Measurements from ENCODE around the gene NPAS3. TPM values are rescaled to one million over a fixed set of nuclear protein-coding genes. Genes with fewer than 3 reads are reported as not detected.

Gene NPAS3
- total RNA-seq, 2 experiments from 2014 or later, result not detected

DNA sequence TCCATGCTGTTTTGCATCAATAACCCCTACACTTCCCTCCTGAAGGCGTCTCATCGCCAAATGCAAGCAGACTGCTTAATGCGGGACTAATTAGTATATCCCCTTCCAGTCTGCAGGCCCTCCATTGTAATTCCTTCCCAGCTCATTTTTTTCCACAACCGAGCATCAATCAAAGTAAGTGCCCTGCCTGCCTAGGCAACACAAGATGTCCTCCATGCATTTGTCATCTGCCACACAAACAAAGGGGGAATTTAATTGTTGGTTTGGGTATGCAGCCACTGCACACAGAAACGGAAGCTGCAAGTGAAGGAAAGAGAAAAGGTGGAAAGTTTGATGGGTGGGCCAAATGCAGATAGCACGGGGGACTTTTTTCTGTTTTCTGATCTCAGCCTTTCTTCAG, 844.2 kb downstream of the NPAS3 start:
- CTCF ChIA-PET, result interaction anchor here (0.8 kb wide), 1 partner anchor 10 kb away, joined by 3 read pairs; no protein-coding TSS in a partner anchor
- H3K27me3 Mint-ChIP-seq (ENCODE audit: low read depth), result peaks cover 15% of the 10 kb centered on the region
- intact Hi-C loops (cut with micrococcal nuclease), result no loop called here
- H3K9me3 Mint-ChIP-seq, result no peaks in the 10 kb centered on the region
- no peak overlapping the region for H3K27ac Mint-ChIP-seq
- H3K36me3 Mint-ChIP-seq (ENCODE audit: low read depth), result no peaks in the 10 kb centered on the region
- no peak overlapping the region for H3K4me3 Mint-ChIP-seq
- DNase-seq, result no peak
- no peaks in the 10 kb centered on the region for H3K4me1 Mint-ChIP-seq (ENCODE audit: low read depth)

DNA sequence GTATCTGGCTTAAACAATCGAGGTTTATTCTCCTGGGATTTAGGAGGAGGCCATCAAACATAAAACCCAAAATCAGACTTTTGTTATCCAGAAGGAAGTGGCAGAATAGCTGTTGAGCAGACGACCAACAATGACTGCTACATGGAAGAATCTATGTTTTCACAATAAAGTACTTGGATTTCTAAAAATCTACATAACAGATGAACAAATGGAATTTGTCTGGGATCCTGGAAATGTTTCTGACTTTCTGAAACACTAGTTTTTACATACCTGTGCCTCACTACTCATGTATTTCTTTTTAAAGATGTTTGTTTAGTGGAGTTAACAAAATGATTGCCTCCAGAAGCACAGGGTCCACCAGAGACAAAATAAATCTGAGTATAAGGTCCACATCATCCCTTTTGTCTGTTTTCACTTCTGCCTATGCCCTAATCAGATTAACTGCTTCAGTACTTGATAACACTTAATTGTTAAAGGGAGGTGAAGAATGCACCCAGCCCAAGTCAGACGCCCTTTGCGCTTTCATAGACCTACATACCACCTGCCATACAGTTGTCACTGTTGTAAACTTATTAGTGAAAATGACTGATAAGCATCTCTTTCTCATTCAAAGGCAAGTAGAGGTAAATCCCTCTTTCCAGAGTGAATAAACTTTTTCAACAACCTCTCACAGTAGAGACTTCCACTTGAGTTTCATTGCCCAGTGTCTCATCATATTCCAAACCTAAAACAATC, 847.6 kb downstream of the NPAS3 start:
- Mint-ChIP-seq H3K36me3 (ENCODE audit: low read depth) (no peaks in the 10 kb centered on the region), H3K9me3 (no peaks in the 10 kb centered on the region), H3K27ac (no peak overlapping the region), H3K4me1 (ENCODE audit: low read depth) (no peaks in the 10 kb centered on the region), H3K27me3 (ENCODE audit: low read depth) (peaks cover 11% of the 10 kb centered on the region), H3K4me3 (no peak overlapping the region)
- no peak for DNase-seq
- CTCF ChIA-PET, result no interaction called here
- intact Hi-C loops (cut with micrococcal nuclease), result no loop called here

GRCh38 chr14:33788161-33788560, 849.5 kb downstream of the NPAS3 start:
- intact Hi-C loops (cut with micrococcal nuclease), result no loop called here
- no peak for DNase-seq
- Mint-ChIP-seq H3K4me1 (ENCODE audit: low read depth) (peaks cover 8% of the 10 kb centered on the region), H3K4me3 (no peak overlapping the region), H3K36me3 (ENCODE audit: low read depth) (no peaks in the 10 kb centered on the region), H3K27me3 (ENCODE audit: low read depth) (peaks cover 21% of the 10 kb centered on the region), H3K9me3 (no peaks in the 10 kb centered on the region), H3K27ac (no peak overlapping the region)
- CTCF ChIA-PET, result no interaction called here

- intact Hi-C loops (cut with micrococcal nuclease), result no loop called here
These were observed 852.3 kb downstream of the NPAS3 start for GRCh38 chr14:33790996-33791395.

GRCh38 chr14:33792009-33792719, 853.5 kb downstream of the NPAS3 start:
- H3K4me3 Mint-ChIP-seq, result no peak overlapping the region
- no peaks in the 10 kb centered on the region for H3K9me3 Mint-ChIP-seq
- H3K36me3 Mint-ChIP-seq (ENCODE audit: low read depth), result no peaks in the 10 kb centered on the region
- intact Hi-C loops (cut with micrococcal nuclease), result loop anchor here (1.0 to 2.0 kb wide), 4 partner anchors 317 to 1216 kb away; no protein-coding TSS in a partner anchor
- CTCF ChIA-PET, result interaction anchor here (0.5 to 2.1 kb wide), 32 partner anchors 8 to 1232 kb away, joined by 3 to 13 read pairs (median 3); no protein-coding TSS in a partner anchor
- peaks cover 20% of the 10 kb centered on the region for H3K27me3 Mint-ChIP-seq (ENCODE audit: low read depth)
- peaks cover 8% of the 10 kb centered on the region for H3K4me1 Mint-ChIP-seq (ENCODE audit: low read depth)
- DNase-seq, result no peak
- H3K27ac Mint-ChIP-seq, result no peak overlapping the region

More at GRCh38 chr14:33790996-33791395, 852.3 kb downstream of the NPAS3 start:
- H3K27me3 Mint-ChIP-seq (ENCODE audit: low read depth), result peaks cover 20% of the 10 kb centered on the region
- H3K27ac Mint-ChIP-seq, result no peak overlapping the region
- H3K4me1 Mint-ChIP-seq (ENCODE audit: low read depth), result peaks cover 8% of the 10 kb centered on the region
- no peaks in the 10 kb centered on the region for H3K36me3 Mint-ChIP-seq (ENCODE audit: low read depth)
- H3K9me3 Mint-ChIP-seq, result no peaks in the 10 kb centered on the region
- H3K4me3 Mint-ChIP-seq, result no peak overlapping the region
- CTCF ChIA-PET, result interaction anchor here (0.6 kb wide), 2 partner anchors 434 to 1081 kb away, joined by 3 read pairs; no protein-coding TSS in a partner anchor
- no peak for DNase-seq

- Mint-ChIP-seq H3K36me3 (ENCODE audit: low read depth) (no peaks in the 10 kb centered on the region), H3K4me3 (no peak overlapping the region), H3K9me3 (no peaks in the 10 kb centered on the region), H3K27me3 (ENCODE audit: low read depth) (peaks cover 20% of the 10 kb centered on the region), H3K4me1 (ENCODE audit: low read depth) (peaks cover 8% of the 10 kb centered on the region), H3K27ac (no peak overlapping the region)
- CTCF ChIA-PET, result interaction anchor here (0.5 to 2.1 kb wide), 36 partner anchors 9 to 1482 kb away, joined by 3 to 13 read pairs (median 3); no protein-coding TSS in a partner anchor
- intact Hi-C loops (cut with micrococcal nuclease), result loop anchor here (1.0 to 2.0 kb wide), 4 partner anchors 318 to 1217 kb away; no protein-coding TSS in a partner anchor
- DNase-seq, result peak; percentile 80
These were observed 854.2 kb downstream of the NPAS3 start for GRCh38 chr14:33792720-33793368.

DNA sequence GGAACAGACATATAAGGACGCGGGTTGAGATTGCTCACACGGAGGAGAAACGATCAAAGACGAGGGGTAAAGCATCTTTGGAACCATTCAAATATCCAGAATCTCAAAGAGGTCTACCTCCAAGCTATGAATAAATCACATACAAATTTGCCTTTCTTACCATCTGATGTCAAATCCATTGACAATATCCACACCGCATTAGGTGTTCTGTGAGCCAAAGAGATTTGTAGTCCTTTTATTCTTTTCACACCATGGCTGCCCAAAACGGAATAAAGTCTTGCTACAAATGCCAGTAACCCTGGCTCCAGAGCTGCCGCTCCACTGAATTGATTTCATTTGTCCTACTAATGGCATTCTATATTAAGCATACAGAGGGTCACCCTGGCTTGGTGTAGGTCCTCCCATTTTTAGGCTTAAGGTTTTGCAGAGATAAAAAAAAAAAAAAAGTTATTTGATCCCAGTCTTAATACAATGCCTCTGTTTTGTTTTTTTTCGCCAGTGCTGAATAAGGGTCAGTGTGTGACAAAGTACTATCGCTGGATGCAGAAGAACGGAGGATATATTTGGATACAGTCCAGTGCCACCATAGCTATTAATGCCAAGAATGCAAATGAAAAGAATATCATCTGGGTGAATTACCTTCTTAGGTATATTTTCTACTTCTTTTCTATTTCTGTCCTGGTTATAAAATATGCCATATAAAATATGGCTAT, 854.9 kb downstream of the NPAS3 start:
- peaks cover 20% of the 10 kb centered on the region for H3K27me3 Mint-ChIP-seq (ENCODE audit: low read depth)
- no peak overlapping the region for H3K4me3 Mint-ChIP-seq
- intact Hi-C loops (cut with micrococcal nuclease), result loop anchor here (2.0 kb wide), 1 partner anchor 507 kb away; no protein-coding TSS in a partner anchor
- no peaks in the 10 kb centered on the region for H3K9me3 Mint-ChIP-seq
- H3K4me1 Mint-ChIP-seq (ENCODE audit: low read depth), result peaks cover 8% of the 10 kb centered on the region
- H3K27ac Mint-ChIP-seq, result no peak overlapping the region
- H3K36me3 Mint-ChIP-seq (ENCODE audit: low read depth), result no peaks in the 10 kb centered on the region
- DNase-seq, result no peak
- CTCF ChIA-PET, result interaction anchor here (0.5 to 2.1 kb wide), 26 partner anchors 9 to 1226 kb away, joined by 3 to 13 read pairs (median 3); no protein-coding TSS in a partner anchor

DNA sequence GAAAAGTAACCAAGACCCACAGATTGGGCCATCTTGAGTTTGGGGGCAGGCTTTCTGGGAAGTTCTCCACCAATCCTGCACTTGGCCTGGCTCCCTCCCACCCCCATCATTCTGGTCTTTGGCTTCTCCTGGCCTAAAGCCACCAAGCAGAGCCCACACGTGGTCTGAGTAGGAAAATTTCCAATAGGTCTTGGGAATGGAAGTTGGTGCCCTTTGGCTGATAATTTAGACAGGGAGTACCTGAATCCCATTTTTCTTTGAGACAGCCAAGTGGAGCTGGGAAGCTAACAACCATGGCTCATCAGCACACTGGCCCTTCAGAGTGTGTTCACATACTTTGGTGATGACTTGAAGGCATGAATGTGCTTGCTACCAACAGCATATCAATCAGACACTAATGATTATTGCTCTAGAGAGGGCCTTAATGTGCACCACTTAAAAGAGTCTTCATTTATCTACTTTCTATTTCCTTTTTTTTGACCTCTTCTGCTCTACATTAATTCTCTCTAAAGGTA, 856.2 kb downstream of the NPAS3 start:
- H3K27me3 Mint-ChIP-seq (ENCODE audit: low read depth), result peaks cover 28% of the 10 kb centered on the region
- intact Hi-C loops (cut with micrococcal nuclease), result no loop called here
- H3K27ac Mint-ChIP-seq, result no peak overlapping the region
- CTCF ChIA-PET, result no interaction called here
- no peaks in the 10 kb centered on the region for H3K9me3 Mint-ChIP-seq
- H3K36me3 Mint-ChIP-seq (ENCODE audit: low read depth), result no peaks in the 10 kb centered on the region
- H3K4me1 Mint-ChIP-seq (ENCODE audit: low read depth), result peaks cover 8% of the 10 kb centered on the region
- DNase-seq, result no peak
- H3K4me3 Mint-ChIP-seq, result no peak overlapping the region

GRCh38 chr14:33796356-33796755, 857.7 kb downstream of the NPAS3 start:
- CTCF ChIA-PET, result no interaction called here
- Mint-ChIP-seq H3K27me3 (ENCODE audit: low read depth) (peaks cover 29% of the 10 kb centered on the region), H3K4me1 (ENCODE audit: low read depth) (peaks cover 11% of the 10 kb centered on the region), H3K9me3 (no peaks in the 10 kb centered on the region), H3K27ac (no peak overlapping the region), H3K4me3 (no peak overlapping the region), H3K36me3 (ENCODE audit: low read depth) (no peaks in the 10 kb centered on the region)
- no peak for DNase-seq
- intact Hi-C loops (cut with micrococcal nuclease), result no loop called here

- intact Hi-C loops (cut with micrococcal nuclease), result no loop called here
- CTCF ChIA-PET, result no interaction called here
- no peak for DNase-seq
- H3K4me3 Mint-ChIP-seq, result no peak overlapping the region
- H3K4me1 Mint-ChIP-seq (ENCODE audit: low read depth), result peaks cover 2% of the 10 kb centered on the region
- no peak overlapping the region for H3K27ac Mint-ChIP-seq
- H3K36me3 Mint-ChIP-seq (ENCODE audit: low read depth), result no peaks in the 10 kb centered on the region
- peaks cover 25% of the 10 kb centered on the region for H3K27me3 Mint-ChIP-seq (ENCODE audit: low read depth)
- H3K9me3 Mint-ChIP-seq, result no peaks in the 10 kb centered on the region
These were observed 861.3 kb downstream of the NPAS3 start for GRCh38 chr14:33799705-33800570.

DNA sequence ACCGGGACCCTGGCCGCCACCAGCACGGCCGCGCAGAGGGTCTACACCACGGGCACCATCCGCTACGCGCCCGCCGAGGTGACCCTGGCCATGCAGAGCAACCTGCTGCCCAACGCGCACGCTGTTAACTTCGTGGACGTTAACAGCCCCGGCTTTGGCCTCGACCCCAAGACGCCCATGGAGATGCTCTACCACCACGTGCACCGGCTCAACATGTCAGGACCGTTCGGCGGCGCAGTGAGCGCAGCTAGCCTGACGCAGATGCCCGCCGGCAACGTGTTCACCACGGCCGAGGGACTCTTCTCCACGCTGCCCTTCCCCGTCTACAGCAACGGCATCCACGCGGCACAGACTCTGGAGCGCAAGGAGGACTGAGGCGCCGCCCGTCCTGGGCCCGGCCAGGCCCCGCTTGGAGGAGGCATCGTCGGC, 862.1 kb downstream of the NPAS3 start:
- no peaks in the 10 kb centered on the region for H3K36me3 Mint-ChIP-seq (ENCODE audit: low read depth)
- peaks cover 2% of the 10 kb centered on the region for H3K4me1 Mint-ChIP-seq (ENCODE audit: low read depth)
- CTCF ChIA-PET, result no interaction called here
- intact Hi-C loops (cut with micrococcal nuclease), result no loop called here
- H3K27ac Mint-ChIP-seq, result no peak overlapping the region
- no peak for DNase-seq
- H3K9me3 Mint-ChIP-seq, result no peaks in the 10 kb centered on the region
- no peak overlapping the region for H3K4me3 Mint-ChIP-seq
- H3K27me3 Mint-ChIP-seq (ENCODE audit: low read depth), result peaks cover 25% of the 10 kb centered on the region

All from activated naive CD4-positive, alpha-beta T cell treated with anti-CD3 and anti-CD28 coated beads for 36 hours (primary cell).